ENCODE results near the gene DRG2.

DNA sequence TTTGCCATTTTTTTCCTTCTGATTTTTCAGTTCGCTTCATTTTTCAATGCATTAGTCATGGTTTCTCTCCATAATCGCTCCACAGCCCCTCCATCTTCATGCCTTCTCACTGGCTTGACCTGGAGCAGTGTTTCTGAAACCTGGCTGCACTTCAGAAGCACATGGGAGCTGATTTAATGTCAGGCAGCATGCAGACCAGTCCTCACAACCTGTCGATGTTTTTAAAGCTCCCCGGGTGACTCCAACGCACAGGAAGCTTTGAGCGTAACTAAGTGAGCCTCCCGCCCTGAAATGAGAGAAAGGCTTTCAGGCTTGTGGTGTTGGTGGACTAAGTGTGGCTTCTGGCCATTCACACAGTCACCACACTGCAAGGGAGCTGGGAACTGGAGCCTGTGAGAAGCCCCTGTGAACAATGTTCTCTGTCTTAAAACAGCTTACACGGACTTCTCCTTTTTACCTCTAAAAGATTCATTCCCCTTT is 16.8 kb upstream of the DRG2 start:
- TF ChIP-seq GTF2F1 (IDR thresholded peaks at IDR 0.05; ENCODE audit: borderline replicate concordance, low read depth, low read length): no peak
- TF ChIP-seq TCF12 (IDR thresholded peaks at IDR 0.05; ENCODE audit: low read depth, low read length): no peak
- no peak for TF ChIP-seq EZH2 (IDR thresholded peaks at IDR 0.05; ENCODE audit: low read depth, low read length, severe bottlenecking)
- TF ChIP-seq TBP (IDR thresholded peaks at IDR 0.05; ENCODE audit: low read depth, low read length): no peak
- TF ChIP-seq, protein P1, sequence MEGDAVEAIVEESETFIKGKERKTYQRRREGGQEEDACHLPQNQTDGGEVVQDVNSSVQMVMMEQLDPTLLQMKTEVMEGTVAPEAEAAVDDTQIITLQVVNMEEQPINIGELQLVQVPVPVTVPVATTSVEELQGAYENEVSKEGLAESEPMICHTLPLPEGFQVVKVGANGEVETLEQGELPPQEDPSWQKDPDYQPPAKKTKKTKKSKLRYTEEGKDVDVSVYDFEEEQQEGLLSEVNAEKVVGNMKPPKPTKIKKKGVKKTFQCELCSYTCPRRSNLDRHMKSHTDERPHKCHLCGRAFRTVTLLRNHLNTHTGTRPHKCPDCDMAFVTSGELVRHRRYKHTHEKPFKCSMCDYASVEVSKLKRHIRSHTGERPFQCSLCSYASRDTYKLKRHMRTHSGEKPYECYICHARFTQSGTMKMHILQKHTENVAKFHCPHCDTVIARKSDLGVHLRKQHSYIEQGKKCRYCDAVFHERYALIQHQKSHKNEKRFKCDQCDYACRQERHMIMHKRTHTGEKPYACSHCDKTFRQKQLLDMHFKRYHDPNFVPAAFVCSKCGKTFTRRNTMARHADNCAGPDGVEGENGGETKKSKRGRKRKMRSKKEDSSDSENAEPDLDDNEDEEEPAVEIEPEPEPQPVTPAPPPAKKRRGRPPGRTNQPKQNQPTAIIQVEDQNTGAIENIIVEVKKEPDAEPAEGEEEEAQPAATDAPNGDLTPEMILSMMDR (IDR thresholded peaks at IDR 0.05; ENCODE audit: control extremely low read depth in 1 of 3, insufficient read depth in 1 of 3, low read depth in 1 of 3, low read length in 3 of 3): no peak
- no peak for TF ChIP-seq CREB1 (IDR thresholded peaks at IDR 0.05)
- no peak for TF ChIP-seq POLR2AphosphoS5 (IDR thresholded peaks at IDR 0.05; ENCODE audit: low read depth, low read length)
- TF ChIP-seq CEBPB (IDR thresholded peaks at IDR 0.05; ENCODE audit: low read depth, low read length): no peak
- no peak for TF ChIP-seq CBX5 (IDR thresholded peaks at IDR 0.05; ENCODE audit: low read depth, low read length)
- TF ChIP-seq, protein P2, sequence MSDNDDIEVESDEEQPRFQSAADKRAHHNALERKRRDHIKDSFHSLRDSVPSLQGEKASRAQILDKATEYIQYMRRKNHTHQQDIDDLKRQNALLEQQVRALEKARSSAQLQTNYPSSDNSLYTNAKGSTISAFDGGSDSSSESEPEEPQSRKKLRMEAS (IDR thresholded peaks at IDR 0.05): no peak
- TF ChIP-seq ASH2L (IDR thresholded peaks at IDR 0.05; ENCODE audit: low read length): no peak
- TF ChIP-seq BRCA1 (IDR thresholded peaks at IDR 0.05; ENCODE audit: low read depth, low read length): no peak
- no peak for TF ChIP-seq RBBP5 (IDR thresholded peaks at IDR 0.05; ENCODE audit: borderline replicate concordance, low read depth, low read length)
- TF ChIP-seq POLR2A (IDR thresholded peaks at IDR 0.05; ENCODE audit: control extremely low read depth in 1 of 2, low read depth in 2 of 2, low read length in 2 of 2): no peak
